SIG-M5 (cell line): ENCODE measurements around the gene RAMP3.
A peak's percentile ranks its signal among the peaks of the same experiment; 100 is the strongest.
"Not testable (repeated sequence)": the region's sequence is repeated elsewhere in the genome, so short reads cannot be mapped to it uniquely, and the experiment has no call there.

Source experiments
- DNase-seq: peaks from one replicate; lab custom pipeline; 2025; lab: John Stamatoyannopoulos, UW

RAMP3 gene

DNA sequence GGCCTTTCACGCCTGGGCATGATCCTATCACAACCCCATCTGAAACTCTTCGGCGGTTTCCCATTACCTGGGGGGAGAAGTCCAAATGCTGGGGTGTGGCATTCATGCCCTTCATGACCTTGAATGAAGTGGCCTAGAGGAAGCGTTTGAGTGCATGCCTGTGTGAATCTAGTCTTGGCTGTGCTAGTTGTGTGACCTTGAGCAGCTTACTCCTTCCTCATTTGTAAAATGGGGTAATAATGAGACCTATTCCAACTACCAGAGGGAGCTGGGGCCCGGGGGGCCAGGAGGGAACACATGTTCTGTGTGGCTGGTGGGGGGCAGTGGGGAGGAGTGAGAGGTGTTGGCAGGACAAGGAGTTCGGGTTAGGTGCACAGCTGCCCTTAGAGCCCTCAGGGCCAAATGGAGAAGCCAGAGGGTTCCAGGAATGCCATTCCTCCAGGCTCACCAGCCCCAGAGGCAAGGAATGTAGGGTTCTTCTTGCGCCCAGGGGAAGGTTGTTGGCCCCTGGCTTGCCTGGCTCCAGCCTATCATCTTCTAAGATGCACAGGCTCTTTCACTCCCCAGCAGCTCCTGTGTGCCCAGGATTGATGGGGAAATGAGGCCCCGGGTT, 24.8 kb upstream of the RAMP3 start:
- no peak for DNase-seq

DNA sequence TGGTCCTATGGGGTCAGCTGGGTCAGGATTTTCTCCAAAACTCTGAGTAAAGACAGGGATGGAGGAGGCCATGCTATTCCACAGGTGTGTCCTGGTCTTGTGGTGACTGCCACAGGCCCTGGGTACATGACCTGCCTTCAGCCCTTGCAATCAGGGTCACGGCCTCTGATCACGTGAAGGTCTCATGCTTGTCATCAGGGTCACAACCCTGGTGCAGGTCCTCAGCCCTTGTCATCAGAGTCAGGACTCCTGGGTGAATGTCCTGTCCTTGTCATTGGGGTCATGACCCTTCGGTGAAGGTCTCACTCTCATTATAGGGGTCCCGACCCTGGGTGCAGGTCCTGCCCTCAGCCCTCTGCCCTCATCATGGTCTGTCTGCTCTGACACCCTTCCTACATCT, 24.2 kb upstream of the RAMP3 start:
- no peak for DNase-seq

DNA sequence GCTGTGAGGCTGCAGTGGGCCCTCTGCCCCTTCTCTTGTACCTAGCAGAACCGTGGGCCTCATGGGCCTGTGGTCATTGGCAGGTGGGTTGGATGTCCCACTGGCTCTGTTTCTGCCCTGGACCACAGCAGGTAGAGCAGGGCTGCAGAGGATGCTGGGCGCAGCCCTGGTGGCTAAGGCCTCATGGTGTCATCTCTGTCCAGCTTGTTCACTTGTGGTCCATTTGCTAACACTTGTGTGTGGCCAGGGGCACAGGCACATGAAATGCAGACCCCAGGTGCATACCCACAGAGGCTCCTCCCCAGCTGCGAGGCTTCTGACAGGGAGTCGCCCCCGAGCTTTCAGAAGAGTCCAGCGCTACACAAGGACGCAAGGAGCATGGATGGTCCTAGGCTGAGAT, 23.7 kb upstream of the RAMP3 start:
- no peak for DNase-seq

DNA sequence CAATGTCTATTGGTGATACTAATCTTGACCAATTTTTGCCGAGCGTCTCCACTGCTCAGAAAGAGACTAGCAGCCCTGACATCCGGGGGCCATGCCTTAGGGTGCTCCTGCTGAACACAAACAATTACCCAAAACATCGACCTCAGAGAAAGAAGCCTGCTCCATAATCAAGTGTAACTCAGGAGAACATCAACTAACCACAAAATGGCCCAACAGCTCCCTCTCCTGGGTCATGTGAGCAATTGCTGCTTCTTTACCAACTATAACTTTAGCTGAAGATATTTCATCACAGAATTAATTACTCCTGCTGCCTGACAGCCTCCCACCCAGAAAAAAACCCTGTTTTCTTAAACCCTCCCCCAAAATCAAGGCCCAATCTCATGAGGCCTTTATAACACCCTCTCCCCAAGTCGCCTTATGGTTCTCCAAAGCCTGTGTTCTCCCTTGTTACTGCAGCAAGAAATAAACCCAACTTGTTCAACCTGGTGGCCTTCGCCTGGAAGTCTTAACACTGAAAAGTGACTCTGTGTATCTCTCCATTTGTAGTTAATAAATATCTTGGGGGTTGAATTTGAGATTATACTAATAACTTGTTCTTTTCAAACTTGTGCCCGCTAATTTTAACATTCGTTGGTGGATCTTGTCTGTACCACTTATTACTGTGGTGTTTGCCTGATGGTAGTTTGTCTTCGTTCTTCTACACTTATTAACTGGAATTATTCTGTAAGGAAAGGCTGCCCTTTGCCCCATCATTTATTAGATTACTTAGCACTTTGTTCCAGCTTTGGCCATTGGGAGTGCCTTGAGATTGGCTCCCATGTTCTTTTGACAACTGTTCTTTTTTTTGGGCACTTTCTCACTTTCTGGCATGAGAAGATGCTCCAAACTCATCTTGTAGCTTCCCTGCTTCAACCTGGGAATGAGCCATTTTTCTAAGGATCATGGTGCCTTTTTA, 21.2 kb upstream of the RAMP3 start:
- DNase-seq, result peak; percentile 34

DNA sequence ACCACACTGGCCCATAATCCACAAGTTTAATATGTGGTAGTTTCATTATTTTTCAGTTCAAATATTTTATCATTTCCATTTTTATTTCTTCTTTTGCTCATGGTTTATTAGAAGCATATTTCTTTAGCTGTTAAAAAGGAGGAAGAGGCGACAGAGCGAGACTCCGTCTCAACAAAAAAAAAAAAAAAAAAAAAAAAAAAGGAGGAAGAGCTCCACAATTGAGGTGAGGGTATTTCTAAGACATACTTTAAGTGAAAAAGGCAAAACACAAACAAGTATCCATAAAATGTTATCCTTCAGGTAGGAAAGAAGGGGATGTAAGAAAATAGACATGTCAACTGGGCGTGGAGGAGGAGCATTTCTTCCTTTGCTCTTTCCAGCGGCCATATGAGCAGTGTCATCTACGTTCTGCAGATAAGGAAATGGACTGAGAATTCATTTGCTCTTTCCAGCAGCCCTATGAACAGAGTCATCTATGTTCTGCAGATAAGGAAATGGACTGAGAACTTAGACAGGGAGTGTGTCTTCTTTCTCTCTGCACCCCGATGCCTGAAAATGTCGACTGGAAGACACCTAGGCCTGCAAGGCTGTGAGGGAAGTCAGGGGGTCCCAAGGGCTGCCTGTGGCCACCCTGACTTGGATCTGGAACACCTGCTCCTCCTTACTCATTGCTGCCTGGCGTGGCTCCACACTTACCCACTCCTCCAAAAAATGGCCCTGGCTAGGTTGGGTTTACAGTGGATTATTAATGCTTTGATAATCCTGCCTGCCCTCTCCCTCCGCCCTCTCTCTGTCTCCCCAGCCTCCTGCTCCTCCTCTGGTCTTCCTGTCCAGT, 18.9 kb upstream of the RAMP3 start:
- no peak for DNase-seq

DNA sequence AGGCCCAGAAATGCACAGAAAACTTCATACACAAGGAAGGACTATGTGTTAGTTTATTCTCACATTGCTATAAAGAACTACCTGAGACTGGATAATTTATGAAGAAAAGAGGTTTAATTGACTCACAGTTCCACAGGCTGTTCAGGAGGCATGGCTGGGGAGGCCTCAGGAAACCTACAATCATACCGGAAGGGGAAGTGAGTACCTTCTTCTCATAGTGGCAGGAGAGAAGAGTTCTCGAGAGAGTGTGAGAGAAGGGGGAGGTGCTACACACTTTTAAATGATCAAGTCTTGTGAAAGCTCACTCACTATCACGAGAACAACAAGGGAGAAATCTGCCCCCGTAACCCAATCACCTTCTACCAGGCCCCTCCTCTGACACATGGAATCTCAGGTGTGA, 16.8 kb upstream of the RAMP3 start:
- DNase-seq, result no peak

DNA sequence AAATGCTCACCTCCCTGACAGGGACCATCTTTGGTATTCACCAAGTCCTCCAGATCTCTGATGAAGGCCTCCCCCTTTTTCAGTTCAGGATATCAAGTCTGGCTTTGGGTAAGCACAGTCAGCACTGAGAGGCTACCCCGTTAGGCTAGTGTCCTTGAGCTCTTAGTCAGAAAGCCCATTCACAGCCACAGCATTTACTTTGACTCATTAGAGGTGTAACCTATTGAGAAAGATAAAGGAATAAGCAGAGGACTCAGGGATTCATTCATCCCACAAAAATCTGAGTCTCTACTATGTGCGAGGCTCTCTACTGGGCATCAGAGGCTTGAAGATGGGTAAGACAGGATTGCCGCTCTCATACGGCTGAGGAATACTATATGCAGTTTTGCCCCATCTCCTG, 14.0 kb upstream of the RAMP3 start:
- no peak for DNase-seq

DNA sequence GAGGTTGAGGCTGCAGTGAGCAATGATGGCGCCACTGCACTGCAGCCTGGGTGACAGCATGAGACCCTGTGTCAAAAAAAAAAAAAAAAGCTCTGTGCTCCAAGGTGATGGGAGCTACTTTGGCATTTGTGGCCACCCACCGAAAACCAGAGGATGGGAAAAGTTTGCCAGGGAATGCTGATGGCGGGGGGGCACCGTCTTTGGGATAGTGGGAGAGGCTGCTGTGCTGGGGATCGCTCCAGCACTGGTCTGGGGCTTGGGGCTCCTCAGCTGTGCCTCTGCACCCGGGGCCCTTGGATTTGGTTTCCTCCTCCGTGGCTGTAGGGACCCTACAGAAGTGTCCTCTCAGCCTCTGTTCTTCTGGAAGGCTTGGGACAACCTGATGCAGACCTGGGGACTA, 11.7 kb upstream of the RAMP3 start:
- DNase-seq, result no peak

DNA sequence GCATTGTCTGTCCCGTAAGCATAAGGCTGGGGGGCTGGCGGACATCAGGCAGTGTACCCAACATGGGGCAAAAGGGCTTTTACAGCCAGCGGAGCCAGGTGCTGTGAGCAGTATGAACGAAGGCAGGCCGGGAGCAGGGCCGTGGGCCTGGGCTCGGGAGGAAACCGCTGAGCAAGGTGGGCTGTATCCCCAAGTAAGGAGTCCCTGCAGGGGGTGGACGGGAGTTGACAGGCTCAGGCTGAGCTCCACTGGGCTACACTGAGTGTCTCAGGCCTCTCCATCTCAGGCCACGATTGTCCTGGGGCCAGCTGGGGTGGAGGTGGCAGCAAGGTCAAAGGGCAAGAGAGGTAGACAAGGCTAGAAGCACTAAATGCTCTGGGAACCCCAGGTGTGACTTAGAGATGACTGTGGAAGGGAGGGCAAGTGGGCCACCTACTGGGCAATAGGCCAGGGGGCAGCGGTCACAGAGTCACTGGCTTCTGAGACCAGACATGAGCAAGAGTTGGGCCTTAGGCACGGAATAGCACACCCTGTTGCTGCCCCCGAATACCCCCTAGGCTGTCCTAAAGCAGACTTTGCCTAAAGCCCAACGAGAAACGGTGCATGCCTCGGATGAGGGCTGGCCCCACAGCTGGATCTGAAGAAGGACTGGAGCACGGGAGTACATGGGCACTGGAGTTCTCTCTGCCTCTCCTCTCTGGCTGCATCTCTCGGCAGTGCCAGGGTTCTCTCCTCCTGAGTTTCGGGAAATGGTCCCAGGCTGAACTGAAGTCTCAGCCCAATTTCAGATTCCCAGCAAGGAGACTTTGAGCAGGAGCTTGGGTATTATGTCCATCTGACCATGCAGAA, 10.8 kb upstream of the RAMP3 start:
- DNase-seq, result no peak

DNA sequence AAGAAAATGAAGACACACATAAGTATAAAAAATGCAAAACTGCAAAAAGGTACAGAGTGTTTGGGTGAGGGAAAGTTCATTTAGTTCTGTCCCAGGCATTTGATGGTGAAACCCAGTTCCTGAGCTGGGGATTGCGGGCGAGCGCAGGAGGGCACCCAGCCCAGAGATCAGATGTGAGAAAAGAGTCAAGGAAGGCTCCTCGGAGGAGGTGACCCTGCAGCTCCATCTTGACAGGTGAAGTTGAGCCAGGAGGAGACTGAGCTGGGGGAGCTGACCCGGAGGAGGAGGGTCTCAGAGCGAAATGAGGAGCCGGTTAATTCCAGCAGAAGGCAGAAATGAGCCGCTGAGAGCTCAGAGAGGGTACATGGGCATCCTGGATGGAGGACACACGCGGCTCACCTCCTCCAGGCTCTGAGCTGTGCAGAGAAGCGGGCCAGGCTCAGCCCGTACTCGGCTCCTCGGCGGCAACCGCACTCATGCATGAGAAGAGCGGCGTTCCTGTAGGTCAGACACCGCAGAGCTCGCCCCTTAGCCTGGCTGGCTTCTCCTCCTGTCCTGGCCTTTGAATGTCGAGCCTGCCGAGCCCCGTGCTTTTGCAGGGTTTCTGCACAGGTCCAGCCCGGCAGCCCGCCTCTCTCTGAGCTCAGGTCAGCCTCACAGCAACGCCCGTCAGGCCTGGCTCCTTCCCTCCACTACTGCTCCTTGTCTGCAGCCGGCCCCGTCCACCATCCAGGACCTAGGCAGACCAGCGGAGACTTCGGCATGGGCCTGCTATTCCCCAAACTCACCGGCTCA, 9.5 kb upstream of the RAMP3 start:
- no peak for DNase-seq

DNA sequence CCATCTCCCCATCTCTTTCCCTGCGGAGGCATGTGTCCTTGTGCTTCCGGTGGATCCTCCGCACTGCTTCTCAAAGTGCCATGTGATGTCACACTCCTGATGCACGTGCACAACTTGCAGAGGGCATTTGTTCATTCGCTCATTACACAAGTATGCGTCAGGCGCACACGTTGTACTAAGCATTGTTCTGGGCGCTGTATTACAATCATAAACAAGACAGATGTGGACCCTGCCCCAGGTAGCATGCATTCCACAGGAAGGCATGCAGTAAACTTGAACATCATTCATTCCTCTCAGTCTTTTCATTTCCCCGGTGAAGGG, 9.0 kb upstream of the RAMP3 start:
- no peak for DNase-seq

DNA sequence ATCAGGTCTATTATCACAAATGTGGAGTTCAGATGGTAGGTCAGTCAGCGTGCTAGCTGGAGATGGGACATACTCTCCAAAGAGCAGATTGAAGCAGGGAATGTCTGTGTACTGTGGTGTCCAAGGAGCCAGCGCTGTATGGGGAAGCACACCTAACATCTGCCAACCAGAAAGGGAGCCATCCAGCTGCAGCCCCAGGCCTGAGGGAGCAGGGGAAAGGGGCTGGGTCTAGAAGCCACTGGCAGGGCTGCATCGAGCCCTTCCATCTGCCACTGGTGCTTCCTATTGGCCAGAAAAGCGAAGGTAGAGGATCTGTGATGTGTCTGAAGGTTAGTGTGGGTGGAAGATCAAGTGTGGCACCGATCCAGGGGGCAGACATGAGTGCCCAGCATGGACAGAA, 8.0 kb upstream of the RAMP3 start:
- no peak for DNase-seq

DNA sequence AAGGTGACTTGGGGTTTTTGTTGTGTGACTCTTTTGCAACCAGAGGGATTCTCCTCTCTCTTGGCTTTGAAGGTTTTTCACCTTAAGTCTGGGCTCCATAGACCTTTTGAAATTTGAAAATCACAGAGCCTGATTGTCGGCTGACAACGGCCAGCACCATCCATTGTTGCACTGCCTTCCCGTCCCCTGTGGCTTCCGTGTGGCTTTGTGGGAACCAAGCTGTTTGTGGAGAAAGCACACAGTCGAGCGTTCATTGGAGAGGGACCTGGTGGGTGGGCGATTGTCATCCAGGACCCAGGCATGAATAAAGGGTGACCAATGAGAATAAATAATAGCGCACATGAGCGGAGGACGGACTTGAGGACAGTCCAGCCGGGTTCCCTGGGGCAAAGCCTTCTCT, 7.4 kb upstream of the RAMP3 start:
- no peak for DNase-seq

DNA sequence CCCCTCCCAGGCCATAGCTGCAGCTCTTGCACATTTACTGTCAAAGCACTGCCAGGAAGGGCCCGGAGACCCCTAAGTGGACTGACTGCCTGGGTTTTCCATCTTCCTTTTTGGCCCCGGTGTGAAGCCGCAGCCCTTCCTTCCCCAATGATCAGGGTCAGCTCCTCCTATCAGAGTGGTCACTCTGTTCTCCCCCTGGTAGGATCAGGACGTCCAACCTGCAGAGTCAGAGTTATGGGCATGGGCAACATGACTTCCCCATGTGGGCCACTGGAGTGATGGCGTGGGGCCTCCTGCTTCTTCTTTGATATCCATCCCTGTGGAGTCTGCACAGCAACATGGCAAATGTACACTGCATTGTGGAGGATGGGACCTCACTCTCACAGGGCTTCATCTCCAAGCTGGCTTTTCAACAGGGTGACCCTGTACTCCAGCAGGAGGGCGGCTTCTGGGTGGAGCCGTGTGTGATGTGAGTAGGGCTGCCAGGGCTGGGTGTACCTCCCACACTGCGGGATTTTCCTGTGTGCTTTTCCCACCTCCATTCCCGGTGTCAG, 6.4 kb upstream of the RAMP3 start:
- DNase-seq, result no peak

DNA sequence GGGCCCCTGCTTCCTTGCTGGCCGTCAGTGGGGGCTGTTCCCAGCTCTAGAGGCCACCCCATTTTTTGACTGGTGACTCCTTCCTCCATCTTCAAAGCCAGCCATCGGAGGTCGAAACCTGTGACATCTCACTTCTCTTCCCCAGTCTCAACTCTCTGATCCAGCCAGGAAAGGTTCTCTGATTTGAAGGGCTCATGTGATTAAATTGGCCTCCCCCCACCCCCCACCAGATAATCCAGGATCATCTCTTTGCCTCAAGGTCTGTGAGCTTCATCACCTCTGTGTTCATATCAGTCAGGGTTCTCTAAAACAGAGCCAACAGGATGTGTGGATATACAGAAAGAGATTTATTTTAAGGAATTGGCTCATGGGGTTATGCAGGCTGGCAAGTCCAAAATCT, 5.6 kb upstream of the RAMP3 start:
- DNase-seq, result no peak

DNA sequence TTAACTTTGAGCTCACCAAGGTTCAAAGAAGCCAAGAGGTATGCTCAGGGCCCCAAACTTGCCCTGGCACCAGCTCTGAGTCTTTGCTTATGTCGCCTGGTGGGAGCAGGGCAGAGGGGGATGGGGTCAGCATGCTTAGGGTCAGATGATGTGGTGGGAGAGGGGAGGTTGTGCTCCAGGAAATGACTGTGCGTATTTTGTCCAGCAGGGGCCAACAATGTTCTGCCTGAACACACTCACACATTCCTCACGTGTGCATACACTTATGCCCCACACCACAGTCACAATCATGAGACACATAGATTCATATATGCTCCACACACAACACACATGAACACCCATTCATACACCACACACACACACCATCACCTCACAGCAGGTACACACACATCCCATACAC, 4.4 kb upstream of the RAMP3 start:
- no peak for DNase-seq

DNA sequence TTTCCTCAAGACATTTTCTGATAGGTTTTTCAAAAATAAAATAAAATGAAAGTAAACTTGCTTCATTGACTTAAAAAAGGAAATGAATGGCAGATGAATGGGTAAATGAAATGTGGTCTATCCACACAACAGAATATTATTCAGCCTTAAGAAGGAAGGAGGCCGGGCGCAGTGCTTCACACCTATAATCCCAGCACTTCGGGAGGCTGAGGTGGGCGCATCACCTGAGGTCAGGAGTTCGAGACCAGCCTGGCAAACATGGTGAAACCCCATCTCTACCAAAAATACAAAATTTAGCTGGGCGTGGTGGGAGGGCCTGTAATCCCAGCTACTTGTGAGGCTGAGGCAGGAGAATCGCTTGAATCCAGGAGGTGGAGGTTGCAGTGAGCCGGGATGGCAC, 3.7 kb upstream of the RAMP3 start:
- not testable (repeated sequence) for DNase-seq

DNA sequence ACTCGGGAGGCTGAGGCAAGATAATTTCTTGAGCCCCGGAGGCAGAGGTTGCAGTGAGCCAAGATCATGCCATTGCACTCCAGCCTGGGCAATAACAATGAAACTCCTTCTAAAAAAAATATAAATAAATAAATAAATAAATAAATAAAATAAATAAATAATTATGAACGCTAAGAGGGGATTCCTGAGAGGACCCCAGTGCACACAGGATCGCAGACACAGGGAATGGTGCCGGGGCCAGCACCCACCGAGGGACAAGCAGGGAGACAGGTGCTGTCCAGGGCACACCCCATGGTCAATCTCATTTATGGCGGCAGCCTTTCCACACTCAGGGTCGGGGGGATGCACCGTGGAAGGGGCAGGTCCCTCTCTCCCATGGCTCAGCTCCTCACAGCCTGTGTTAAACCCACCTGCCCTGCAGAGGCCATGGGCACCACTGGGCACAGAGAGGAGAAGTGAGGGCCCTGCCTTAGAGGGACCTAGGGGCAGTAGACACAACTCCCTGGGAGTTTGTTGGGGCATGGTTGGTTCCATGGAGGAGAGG, 2.2 kb upstream of the RAMP3 start:
- DNase-seq, result no peak

DNA sequence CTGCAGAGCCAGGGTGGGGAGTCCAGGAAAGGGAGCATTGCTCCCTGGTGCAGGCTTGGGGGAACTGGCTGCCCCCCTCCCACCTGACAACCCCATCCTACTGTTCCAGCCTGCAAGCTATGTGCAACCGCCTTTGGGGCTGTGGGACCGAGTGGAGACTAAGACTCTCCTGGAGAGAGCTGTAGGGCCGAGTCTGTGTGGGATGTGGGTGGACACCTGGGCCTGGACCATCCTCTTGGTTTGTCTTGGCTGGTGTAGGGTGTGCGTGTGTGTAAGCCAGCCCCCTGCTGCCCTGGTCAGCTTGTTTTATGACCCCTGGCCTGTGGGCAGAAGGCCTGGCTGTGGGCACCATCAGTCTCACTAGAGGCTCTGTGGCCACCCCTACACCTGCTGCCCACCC, 1.6 kb upstream of the RAMP3 start:
- DNase-seq, result no peak

DNA sequence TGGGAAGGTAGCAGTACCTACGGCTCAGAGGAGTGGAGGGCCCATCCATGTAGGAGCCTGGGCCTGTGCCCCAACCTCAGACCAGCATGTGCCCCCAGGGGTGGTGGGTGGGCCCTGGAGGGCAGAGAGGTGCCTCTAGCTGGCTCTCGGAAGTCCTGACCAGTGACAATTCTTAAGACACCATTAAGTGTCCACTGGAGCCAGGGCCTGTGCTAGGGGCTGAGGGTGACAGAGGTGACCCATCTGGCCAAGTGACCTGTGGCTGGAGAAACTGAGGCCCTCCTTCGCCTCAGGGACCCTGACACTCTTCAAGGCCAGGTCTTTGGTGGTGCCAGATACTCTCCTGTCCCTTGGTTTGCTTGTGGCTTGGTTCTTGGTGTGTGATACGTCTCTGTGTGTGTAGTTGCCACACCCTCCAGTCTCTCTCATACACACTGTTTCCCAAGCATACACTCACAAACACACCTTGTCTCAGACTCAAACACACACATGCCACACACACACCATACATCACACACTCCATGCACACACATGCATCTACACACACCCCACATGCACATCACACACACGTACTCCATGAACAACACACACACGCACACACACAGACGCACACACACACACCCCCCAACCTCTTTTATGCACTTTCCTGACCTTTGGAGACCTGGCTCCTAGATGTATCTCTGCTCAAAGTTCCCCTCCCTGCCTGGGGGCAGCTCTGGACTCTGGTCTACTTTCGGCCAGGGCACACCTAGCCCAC, 897 bp upstream of the RAMP3 start:
- DNase-seq, result no peak
